PC-3 (cell line): ENCODE data around the gene MACROD2. TPM values are rescaled to one million over a fixed set of nuclear protein-coding genes. Genes with fewer than 3 reads are reported as not detected.

Experiments
- ATAC-seq: fragments of 200-7000 bp; cut with Tn5 transposase; 2 replicates; pipeline ENCODE4 v1.9.1; 2020; ENCODE audit warnings: mild to moderate bottlenecking, moderate library complexity
- BruUV-seq: library from RNA; stranded (reverse); fragments of 400-500 nt; replicated peaks from 2 replicates; lab custom pipeline; 2021; lab: Mats Ljungman, UMichigan
- CTCF ChIA-PET: fragments of 300-600 bp; sonication (Branson Sonifier 250); formaldehyde crosslinking; loops from one replicate; lab custom pipeline; 2022; ENCODE audit warnings: antibody characterized with exemption; lab: Charles Lee
- POLR2A ChIA-PET: fragments of 300-600 bp; sonication (Branson Sonifier 250); formaldehyde crosslinking; loops from one replicate; lab custom pipeline; 2022; ENCODE audit warnings: antibody characterized with exemption; ENCODE audit not compliant: unreplicated experiment; lab: Charles Lee
- DNase-seq: peaks from one replicate; pipeline ENCODE4 v3.0.0-alpha.2; 2015
- H2AFZ ChIP-seq: fragments of 300-600 bp; sonication (generic); 2 replicates; pipeline ENCODE4 v1.6.0; 2016; ENCODE audit warnings: antibody characterized with exemption, low read length
- H3F3A ChIP-seq: fragments of 300-600 bp; sonication (generic); one replicate; pipeline ENCODE4 v1.6.0; 2017; ENCODE audit warnings: antibody characterized with exemption, low read length, control low read depth, mild to moderate bottlenecking; ENCODE audit not compliant: unreplicated experiment
- H3K27ac ChIP-seq: fragments of 300-600 bp; sonication (generic); 2 replicates; pipeline ENCODE4 v1.5.1; 2016; ENCODE audit warnings: mild to moderate bottlenecking, low read length
- H3K27me3 ChIP-seq: fragments of 300-600 bp; sonication (generic); 2 replicates; pipeline ENCODE4 v1.6.1; 2016; ENCODE audit warnings: low read length, mixed read lengths
- H3K36me3 ChIP-seq: fragments of 300-600 bp; sonication (generic); 2 replicates; pipeline ENCODE4 v1.6.1; 2016; ENCODE audit warnings: low read depth, mixed run types, low read length, mixed read lengths
- H3K4me1 ChIP-seq: fragments of 300-600 bp; sonication (generic); 2 replicates; pipeline ENCODE4 v1.5.1; 2016; ENCODE audit warnings: low read length; ENCODE audit not compliant: insufficient read depth
- H3K4me2 ChIP-seq: fragments of 300-600 bp; sonication (generic); 2 replicates; pipeline ENCODE4 v1.6.0; 2016; ENCODE audit warnings: low read length
- H3K4me3 ChIP-seq: fragments of 300-600 bp; sonication (generic); 2 replicates; pipeline ENCODE4 v1.5.1; 2016; ENCODE audit warnings: mild to moderate bottlenecking, low read length, mixed read lengths
- H3K79me2 ChIP-seq: fragments of 300-600 bp; sonication (generic); 2 replicates; pipeline ENCODE4 v1.6.1; 2017; ENCODE audit warnings: low read length, mixed read lengths
- H3K9ac ChIP-seq: fragments of 300-600 bp; sonication (generic); 2 replicates; pipeline ENCODE4 v1.6.0; 2016; ENCODE audit warnings: mild to moderate bottlenecking, low read length
- H3K9me2 ChIP-seq: fragments of 300-600 bp; sonication (generic); replicated peaks from 2 replicates; pipeline ENCODE4 v1.6.1; 2016; ENCODE audit warnings: mixed run types, low read length, mixed read lengths
- H3K9me3 ChIP-seq: fragments of 300-600 bp; sonication (generic); 2 replicates; pipeline ENCODE4 v1.6.1; 2016; ENCODE audit warnings: low read length, mixed read lengths
- H4K20me1 ChIP-seq: fragments of 300-600 bp; sonication (generic); 2 replicates; pipeline ENCODE4 v1.6.1; 2016; ENCODE audit warnings: low read length, mixed read lengths
- CTCF ChIP-seq: fragments of 300-600 bp; sonication (generic); conservative IDR thresholded peaks from 2 replicates; pipeline ENCODE4 v1.5.1; 2017; ENCODE audit warnings: antibody characterized with exemption, low read depth, mild to moderate bottlenecking, low read length
- EZH2 ChIP-seq: fragments of 300-600 bp; sonication (generic); IDR thresholded peaks from one replicate; pipeline ENCODE4 v1.6.1; 2017; ENCODE audit warnings: antibody characterized with exemption, mild to moderate bottlenecking, low read length; ENCODE audit not compliant: unreplicated experiment
- EZH2phosphoT487 ChIP-seq: fragments of 300-600 bp; sonication (generic); IDR thresholded peaks from 2 replicates; pipeline ENCODE4 v1.6.1; 2018; ENCODE audit warnings: mild to moderate bottlenecking, antibody characterized with exemption, low read length, borderline replicate concordance
- intact Hi-C: fragments of 100-400 bp; cut with micrococcal nuclease; formaldehyde crosslinking; loops from 2 replicates; pipeline ENCODE4 v1.9.0; 2023
- total RNA-seq: library from RNA; depleted of rRNA; stranded (reverse); fragments of >200 nt; gene quantifications from 2 replicates; pipeline ENCODE4 v1.2.3, GENCODE V29; 2014

The MACROD2 gene
- total RNA-seq, 1 experiment from 2014 or later = 3.1 TPM

GRCh38 chr20:15214051-15214450 lies 1218.7 kb downstream of the MACROD2 start:
- Histone ChIP-seq H4K20me1 (no peaks in the 10 kb centered on the region), H3K9me2 (no peaks in the 10 kb centered on the region), H3K27me3 (no peaks in the 10 kb centered on the region), H3K79me2 (no peaks in the 10 kb centered on the region), H3K9me3 (no peaks in the 10 kb centered on the region), H3K4me2 (no peak overlapping the region), H3K4me1 (no peaks in the 10 kb centered on the region), H3K36me3 (no peaks in the 10 kb centered on the region), H3F3A (no peaks in the 10 kb centered on the region), H3K27ac (no peak overlapping the region), H2AFZ (no peak overlapping the region), H3K9ac (no peak overlapping the region), H3K4me3 (no peak overlapping the region)
- ATAC-seq = no peak
- no TSS peak for BruUV-seq
- intact Hi-C loops = no loop called here
- ChIA-PET CTCF (no interaction called here), POLR2A (no interaction called here)
- TF ChIP-seq EZH2phosphoT487 = no peak
- TF ChIP-seq EZH2 = no peak
- TF ChIP-seq CTCF = no peak
- DNase-seq = no peak

GRCh38 chr20:15220009-15220656 lies 1224.8 kb downstream of the MACROD2 start:
- Histone ChIP-seq H3K9me2 (no peaks in the 10 kb centered on the region), H3K27me3 (no peaks in the 10 kb centered on the region), H3K4me3 (no peak overlapping the region), H2AFZ (no peak overlapping the region), H3K9me3 (no peaks in the 10 kb centered on the region), H3K4me1 (peaks cover 14% of the 10 kb centered on the region), H3K4me2 (no peak overlapping the region), H3K9ac (no peak overlapping the region), H3F3A (no peaks in the 10 kb centered on the region), H3K79me2 (no peaks in the 10 kb centered on the region), H3K27ac (no peak overlapping the region), H3K36me3 (no peaks in the 10 kb centered on the region), H4K20me1 (no peaks in the 10 kb centered on the region)
- DNase-seq = peak; percentile 18
- POLR2A ChIA-PET = no interaction called here
- CTCF ChIA-PET = no interaction called here
- no TSS peak for BruUV-seq
- intact Hi-C loops = no loop called here
- TF ChIP-seq EZH2 = no peak
- no peak for TF ChIP-seq EZH2phosphoT487
- TF ChIP-seq CTCF = no peak
- no peak for ATAC-seq

GRCh38 chr20:15220778-15221565 lies 1225.7 kb downstream of the MACROD2 start:
- no peak overlapping the region for H3K27ac ChIP-seq
- no peaks in the 10 kb centered on the region for H3K9me3 ChIP-seq
- no TSS peak for BruUV-seq
- ChIA-PET POLR2A (no interaction called here), CTCF (no interaction called here)
- intact Hi-C loops = no loop called here
- ATAC-seq = peak; percentile 42; the same call in 1 of the 2 replicates
- H4K20me1 ChIP-seq = no peaks in the 10 kb centered on the region
- H3F3A ChIP-seq = no peaks in the 10 kb centered on the region
- H3K4me3 ChIP-seq = no peak overlapping the region
- H3K4me1 ChIP-seq = peaks cover 14% of the 10 kb centered on the region
- H3K27me3 ChIP-seq = no peaks in the 10 kb centered on the region
- no peaks in the 10 kb centered on the region for H3K36me3 ChIP-seq
- H3K9ac ChIP-seq = no peak overlapping the region
- H3K9me2 ChIP-seq = no peaks in the 10 kb centered on the region
- H3K79me2 ChIP-seq = no peaks in the 10 kb centered on the region
- peak; percentile 52 for DNase-seq
- H3K4me2 ChIP-seq = peak overlapping the region; percentile 14; the same call in 1 of the 2 replicates
- TF ChIP-seq EZH2phosphoT487 (no peak), CTCF (no peak), EZH2 (no peak)
- H2AFZ ChIP-seq = no peak overlapping the region
